Activated CD4-positive, alpha-beta memory T cell treated with anti-CD3 and anti-CD28 coated beads for 36 hours (primary cell): Measurements from ENCODE around the gene POGZ. TPM values are rescaled to one million over a fixed set of nuclear protein-coding genes. Genes with fewer than 3 reads are reported as not detected.
"Not testable (repeated sequence)": the region's sequence is repeated elsewhere in the genome, so short reads cannot be mapped to it uniquely, and the experiment has no call there.

Experiments
- CTCF ChIA-PET: fragments of 350-600 bp; sonication (Branson Sonifier 250); formaldehyde crosslinking; loops from one replicate; lab custom pipeline; 2021; ENCODE audit warnings: antibody characterized with exemption, inconsistent platforms; lab: Charles Lee
- POLR2A ChIA-PET: fragments of 350-600 bp; sonication (Branson Sonifier 250); formaldehyde crosslinking; loops from one replicate; lab custom pipeline; 2021; ENCODE audit warnings: antibody characterized with exemption; lab: Charles Lee
- DNase-seq: peaks from one replicate; pipeline ENCODE4 v3.0.0-alpha.2; 2020
- H3K27ac Mint-ChIP-seq: one replicate; pipeline ENCODE4 v1.8.0; 2021; ENCODE audit warnings: mixed read lengths
- H3K27me3 Mint-ChIP-seq: one replicate; pipeline ENCODE4 v1.8.0; 2021; ENCODE audit warnings: mixed read lengths
- H3K36me3 Mint-ChIP-seq: one replicate; pipeline ENCODE4 v1.8.0; 2021; ENCODE audit warnings: mixed read lengths
- H3K4me1 Mint-ChIP-seq: one replicate; pipeline ENCODE4 v1.8.0; 2021; ENCODE audit warnings: low read depth, mixed read lengths
- H3K4me3 Mint-ChIP-seq: one replicate; pipeline ENCODE4 v1.8.0; 2021; ENCODE audit warnings: mild to moderate bottlenecking, mixed read lengths
- H3K9me3 Mint-ChIP-seq: one replicate; pipeline ENCODE4 v1.8.0; 2021; ENCODE audit warnings: mixed read lengths
- intact Hi-C: fragments of 100-400 bp; cut with micrococcal nuclease; formaldehyde crosslinking; loops from one replicate; pipeline ENCODE4 v1.15.1; 2023
- total RNA-seq, 2 experiments: library from RNA; stranded (reverse); gene quantifications; one replicate each; pipeline ENCODE4 v1.2.3, GENCODE V29; 2021

Gene POGZ
- total RNA-seq, 2 experiments from 2014 or later: 73.7 to 76.3 TPM

DNA sequence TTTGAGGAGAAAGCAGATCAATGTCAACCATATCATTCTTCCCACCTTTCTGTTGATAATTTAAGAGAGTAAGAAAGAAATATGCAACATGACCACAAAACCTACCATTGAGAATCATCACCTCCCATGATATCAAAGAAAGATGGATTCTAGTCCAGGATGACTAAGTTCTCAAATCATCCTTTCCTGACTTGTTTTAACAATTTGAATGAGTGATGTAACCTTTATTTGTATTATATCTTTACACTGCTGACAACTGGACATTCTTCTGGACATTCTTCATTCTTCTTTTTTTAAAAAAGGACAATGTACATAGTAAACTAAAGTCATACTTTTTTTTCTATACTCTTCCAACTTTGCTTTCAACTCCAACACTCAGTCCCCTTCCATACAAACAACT is 50.4 kb downstream of the POGZ start:
- Mint-ChIP-seq H3K4me1 (peaks cover 3% of the 10 kb centered on the region), H3K27me3 (no peaks in the 10 kb centered on the region), H3K27ac (no peak overlapping the region), H3K36me3 (peaks cover 42% of the 10 kb centered on the region), H3K4me3 (no peak overlapping the region), H3K9me3 (no peaks in the 10 kb centered on the region)
- CTCF ChIA-PET: no interaction called here
- POLR2A ChIA-PET: no interaction called here
- DNase-seq: no peak
- intact Hi-C loops: no loop called here

DNA sequence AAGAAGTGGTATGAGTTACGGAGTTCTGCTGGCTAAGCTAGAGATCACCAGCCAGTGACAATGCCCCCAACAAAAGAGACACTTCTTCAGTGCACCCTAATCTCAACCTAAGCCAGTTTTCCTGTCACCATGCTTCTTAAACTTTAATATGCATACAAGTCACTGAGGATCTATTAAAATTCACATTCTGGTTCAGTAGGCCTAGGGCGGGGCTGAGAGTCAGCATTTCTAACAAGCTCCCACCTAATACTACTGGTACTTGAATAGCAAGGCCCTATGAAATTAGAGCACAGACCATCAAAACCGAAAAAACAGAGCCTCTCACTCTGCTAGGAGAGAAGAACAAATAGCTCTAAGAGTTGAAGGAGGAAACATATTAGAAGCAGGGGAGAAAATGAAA is 52.0 kb downstream of the POGZ start:
- intact Hi-C loops: no loop called here
- no peak for DNase-seq
- CTCF ChIA-PET: interaction anchor here (0.7 to 1.7 kb wide), 3 partner anchors 37 to 308 kb away, joined by 3 to 4 read pairs (median 3); no protein-coding TSS in a partner anchor
- POLR2A ChIA-PET: interaction anchor here (1.8 kb wide), 1 partner anchor 11 kb away, joined by 5 read pairs; no protein-coding TSS in a partner anchor
- H3K4me3 Mint-ChIP-seq: no peak overlapping the region
- no peaks in the 10 kb centered on the region for H3K27me3 Mint-ChIP-seq
- H3K9me3 Mint-ChIP-seq: no peaks in the 10 kb centered on the region
- peaks cover 6% of the 10 kb centered on the region for H3K4me1 Mint-ChIP-seq
- H3K27ac Mint-ChIP-seq: no peak overlapping the region
- H3K36me3 Mint-ChIP-seq: peaks cover 52% of the 10 kb centered on the region

DNA sequence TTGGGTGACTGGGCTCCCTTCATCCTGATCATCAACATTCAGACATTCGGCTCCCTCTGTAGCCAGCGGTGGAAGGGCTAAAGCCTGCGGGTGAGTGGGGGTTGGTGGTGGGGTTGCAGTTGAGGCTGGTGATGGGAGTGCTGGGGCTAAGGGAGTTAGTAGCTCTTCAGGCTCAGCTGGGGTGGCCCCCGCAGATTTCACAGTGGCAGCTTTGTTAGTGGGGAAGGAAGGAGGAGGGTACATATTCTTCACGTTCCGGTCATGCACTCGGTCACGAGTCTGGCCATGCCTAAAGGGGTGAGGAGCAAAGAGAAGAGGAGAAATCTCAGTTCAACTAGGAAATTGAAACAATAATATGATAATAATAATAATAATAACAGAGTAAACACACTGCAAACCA is 53.1 kb downstream of the POGZ start:
- Mint-ChIP-seq H3K4me3 (no peak overlapping the region), H3K27me3 (no peaks in the 10 kb centered on the region), H3K27ac (no peak overlapping the region), H3K36me3 (peaks cover 53% of the 10 kb centered on the region), H3K9me3 (no peaks in the 10 kb centered on the region), H3K4me1 (peaks cover 17% of the 10 kb centered on the region)
- CTCF ChIA-PET: interaction anchor here (1.7 kb wide), 1 partner anchor 38 kb away, joined by 4 read pairs; no protein-coding TSS in a partner anchor
- no peak for DNase-seq
- intact Hi-C loops: no loop called here
- POLR2A ChIA-PET: interaction anchor here (1.8 kb wide), 1 partner anchor 12 kb away, joined by 5 read pairs; no protein-coding TSS in a partner anchor

DNA sequence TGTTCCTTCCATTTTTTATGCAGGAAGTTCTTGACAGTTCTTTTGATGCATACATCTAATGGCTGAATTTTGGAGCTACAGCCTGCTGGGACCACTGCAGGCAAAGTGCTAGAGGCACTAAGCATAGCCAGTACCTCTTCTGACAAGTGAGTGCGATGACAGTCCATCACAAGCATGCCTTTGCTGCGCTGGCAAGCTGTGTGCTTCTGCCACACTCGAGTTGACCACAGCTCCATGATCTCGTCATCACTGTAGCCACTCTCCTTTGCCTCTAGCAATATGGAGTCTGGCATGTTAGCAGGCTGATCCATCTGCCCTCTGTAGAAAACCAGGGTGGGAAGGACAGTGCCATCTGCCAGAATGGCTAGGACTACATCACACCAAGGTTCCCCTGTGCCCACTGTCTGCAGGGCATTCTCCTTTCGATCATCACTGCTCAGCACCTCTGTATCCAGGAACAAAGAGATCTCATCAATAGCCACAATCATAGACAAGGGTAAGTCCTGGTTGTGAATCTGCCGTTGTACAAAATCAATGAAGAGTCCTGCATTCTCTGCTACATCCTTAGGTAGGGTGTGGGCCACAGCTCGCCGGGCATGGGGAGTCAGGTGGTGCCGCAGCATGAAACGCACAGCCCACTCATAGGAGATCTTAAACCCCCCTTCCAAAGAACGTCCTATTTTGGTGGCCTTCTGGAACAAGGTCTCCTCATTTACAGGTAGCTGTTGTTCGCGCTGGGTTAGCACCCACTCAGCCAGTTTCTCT is 53.9 kb downstream of the POGZ start:
- Mint-ChIP-seq H3K27me3 (no peaks in the 10 kb centered on the region), H3K9me3 (no peaks in the 10 kb centered on the region), H3K4me3 (no peak overlapping the region), H3K36me3 (peaks cover 55% of the 10 kb centered on the region), H3K27ac (no peak overlapping the region), H3K4me1 (peaks cover 25% of the 10 kb centered on the region)
- POLR2A ChIA-PET: interaction anchor here (0.6 to 1.8 kb wide), 2 partner anchors 11 to 13 kb away, joined by 4 to 5 read pairs; no protein-coding TSS in a partner anchor
- DNase-seq: no peak
- intact Hi-C loops: no loop called here
- CTCF ChIA-PET: interaction anchor here (1.0 to 1.9 kb wide), 4 partner anchors 10 to 64 kb away, joined by 3 to 9 read pairs (median 4); no protein-coding TSS in a partner anchor

DNA sequence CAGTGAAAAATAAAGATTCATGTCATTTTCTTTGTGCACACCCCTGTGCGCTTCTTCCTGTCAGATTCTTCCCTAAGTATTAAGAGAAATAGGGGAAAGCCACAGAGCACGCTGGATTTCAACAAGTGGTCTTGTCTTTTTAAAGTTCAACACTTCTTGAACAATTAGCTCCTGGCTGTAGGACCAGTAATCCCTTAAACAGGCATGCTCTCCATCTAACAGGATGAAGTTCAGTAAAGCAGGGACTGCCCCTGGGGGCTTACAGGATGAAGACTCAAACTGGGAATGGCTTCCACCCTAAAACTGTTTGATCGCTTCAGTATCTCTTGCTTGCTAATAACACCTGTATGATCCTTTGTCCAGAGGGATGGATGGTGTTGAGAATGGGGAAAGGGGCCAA is 55.7 kb downstream of the POGZ start:
- Mint-ChIP-seq H3K27ac (peak overlapping the region; percentile 47), H3K4me1 (peaks cover 29% of the 10 kb centered on the region), H3K27me3 (no peaks in the 10 kb centered on the region), H3K36me3 (peaks cover 51% of the 10 kb centered on the region), H3K4me3 (no peak overlapping the region), H3K9me3 (no peaks in the 10 kb centered on the region)
- intact Hi-C loops: no loop called here
- POLR2A ChIA-PET: no interaction called here
- CTCF ChIA-PET: interaction anchor here (0.6 to 2.3 kb wide), 2 partner anchors 102 to 103 kb away, joined by 4 to 10 read pairs; no protein-coding TSS in a partner anchor
- DNase-seq: no peak

DNA sequence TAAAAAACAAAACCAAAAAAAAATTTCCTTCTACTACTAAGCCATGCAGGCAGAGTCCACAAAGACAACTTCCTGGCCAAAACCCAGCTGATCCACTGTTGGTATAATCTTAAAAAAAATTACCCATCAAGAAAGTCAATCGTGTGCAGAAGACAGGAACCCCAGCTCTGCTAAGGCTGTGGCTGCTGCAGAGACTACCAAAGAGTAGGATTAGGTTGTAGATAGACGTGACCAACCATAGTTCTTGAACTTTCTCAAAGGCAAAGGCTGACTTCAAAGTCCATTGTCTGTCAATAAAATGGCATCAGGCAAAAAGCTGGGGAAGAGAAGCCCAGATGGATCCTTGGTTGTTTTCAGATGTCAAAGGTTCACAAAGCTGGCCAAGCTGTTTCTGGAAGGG is 56.5 kb downstream of the POGZ start:
- H3K4me3 Mint-ChIP-seq: no peak overlapping the region
- ChIA-PET CTCF (interaction anchor here (0.8 to 2.3 kb wide), 3 partner anchors 10 to 102 kb away, joined by 3 to 10 read pairs (median 3); no protein-coding TSS in a partner anchor), POLR2A (no interaction called here)
- no peaks in the 10 kb centered on the region for H3K9me3 Mint-ChIP-seq
- H3K27ac Mint-ChIP-seq: peak overlapping the region; percentile 6
- peaks cover 51% of the 10 kb centered on the region for H3K36me3 Mint-ChIP-seq
- intact Hi-C loops: no loop called here
- peaks cover 29% of the 10 kb centered on the region for H3K4me1 Mint-ChIP-seq
- no peaks in the 10 kb centered on the region for H3K27me3 Mint-ChIP-seq
- DNase-seq: no peak

DNA sequence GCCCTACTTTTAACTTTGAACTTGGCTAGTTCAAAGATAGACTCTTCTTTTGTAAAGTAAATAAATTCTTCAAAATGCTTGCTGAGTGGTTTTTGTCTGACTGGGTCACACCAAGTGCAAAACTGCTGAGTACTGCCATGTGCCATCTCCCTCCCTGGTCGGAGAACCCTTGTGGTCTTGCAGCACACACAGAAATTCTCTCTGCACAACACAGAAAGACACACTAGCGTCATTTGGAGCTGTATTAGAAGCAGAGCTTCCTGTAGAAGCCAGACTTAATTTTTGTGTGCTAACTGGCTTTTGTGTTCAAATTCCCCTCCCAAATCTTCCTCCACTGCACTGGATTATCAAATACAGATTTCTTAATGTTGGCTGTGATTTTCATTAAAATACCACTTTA is 57.4 kb downstream of the POGZ start:
- peak overlapping the region; percentile 95 for H3K27ac Mint-ChIP-seq
- ChIA-PET POLR2A (no interaction called here), CTCF (interaction anchor here (0.8 to 2.3 kb wide), 4 partner anchors 11 to 101 kb away, joined by 3 to 10 read pairs (median 3); no protein-coding TSS in a partner anchor)
- peak overlapping the region; percentile 13 for H3K4me3 Mint-ChIP-seq
- no peaks in the 10 kb centered on the region for H3K9me3 Mint-ChIP-seq
- intact Hi-C loops: no loop called here
- no peaks in the 10 kb centered on the region for H3K27me3 Mint-ChIP-seq
- H3K4me1 Mint-ChIP-seq: peaks cover 29% of the 10 kb centered on the region
- peaks cover 45% of the 10 kb centered on the region for H3K36me3 Mint-ChIP-seq
- no peak for DNase-seq

DNA sequence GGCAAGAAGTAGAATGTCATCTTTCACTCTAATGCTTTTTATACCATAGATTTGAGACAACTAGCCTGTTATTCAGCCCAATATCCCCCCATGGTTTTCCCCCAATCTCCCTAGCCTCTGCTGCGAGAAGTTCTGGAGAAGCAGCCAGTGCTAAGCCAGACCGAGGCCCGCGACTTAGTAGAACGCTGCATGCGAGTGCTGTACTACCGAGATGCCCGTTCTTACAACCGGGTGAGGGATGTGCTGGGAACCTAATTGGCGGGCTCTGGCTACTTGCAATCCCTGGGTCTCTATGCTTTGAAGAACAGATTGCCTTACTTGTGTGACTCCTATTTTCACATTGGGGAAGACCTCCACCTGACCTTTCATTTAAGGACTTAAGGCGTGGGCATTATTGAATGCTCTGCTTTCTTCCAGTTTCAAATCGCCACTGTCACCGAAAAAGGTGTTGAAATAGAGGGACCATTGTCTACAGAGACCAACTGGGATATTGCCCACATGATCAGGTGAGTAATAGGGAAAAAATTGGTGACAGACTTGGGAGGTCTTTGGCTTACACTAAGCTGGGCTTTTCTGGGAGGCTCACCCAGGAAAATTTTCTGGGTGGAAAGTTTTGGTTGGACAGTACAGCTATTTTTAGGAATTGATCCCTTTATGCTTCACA is 58.0 kb downstream of the POGZ start:
- ChIA-PET CTCF (interaction anchor here (0.7 to 2.3 kb wide), 4 partner anchors 60 to 100 kb away, joined by 3 to 11 read pairs (median 7); no protein-coding TSS in a partner anchor), POLR2A (interaction anchor here (1.3 kb wide), 1 partner anchor 61 kb away, joined by 3 read pairs; no protein-coding TSS in a partner anchor)
- H3K9me3 Mint-ChIP-seq: no peaks in the 10 kb centered on the region
- DNase-seq: no peak
- intact Hi-C loops: no loop called here
- peaks cover 43% of the 10 kb centered on the region for H3K36me3 Mint-ChIP-seq
- H3K27ac Mint-ChIP-seq: peak overlapping the region; percentile 95
- H3K4me1 Mint-ChIP-seq: peaks cover 29% of the 10 kb centered on the region
- H3K4me3 Mint-ChIP-seq: peak overlapping the region; percentile 88
- H3K27me3 Mint-ChIP-seq: no peaks in the 10 kb centered on the region

DNA sequence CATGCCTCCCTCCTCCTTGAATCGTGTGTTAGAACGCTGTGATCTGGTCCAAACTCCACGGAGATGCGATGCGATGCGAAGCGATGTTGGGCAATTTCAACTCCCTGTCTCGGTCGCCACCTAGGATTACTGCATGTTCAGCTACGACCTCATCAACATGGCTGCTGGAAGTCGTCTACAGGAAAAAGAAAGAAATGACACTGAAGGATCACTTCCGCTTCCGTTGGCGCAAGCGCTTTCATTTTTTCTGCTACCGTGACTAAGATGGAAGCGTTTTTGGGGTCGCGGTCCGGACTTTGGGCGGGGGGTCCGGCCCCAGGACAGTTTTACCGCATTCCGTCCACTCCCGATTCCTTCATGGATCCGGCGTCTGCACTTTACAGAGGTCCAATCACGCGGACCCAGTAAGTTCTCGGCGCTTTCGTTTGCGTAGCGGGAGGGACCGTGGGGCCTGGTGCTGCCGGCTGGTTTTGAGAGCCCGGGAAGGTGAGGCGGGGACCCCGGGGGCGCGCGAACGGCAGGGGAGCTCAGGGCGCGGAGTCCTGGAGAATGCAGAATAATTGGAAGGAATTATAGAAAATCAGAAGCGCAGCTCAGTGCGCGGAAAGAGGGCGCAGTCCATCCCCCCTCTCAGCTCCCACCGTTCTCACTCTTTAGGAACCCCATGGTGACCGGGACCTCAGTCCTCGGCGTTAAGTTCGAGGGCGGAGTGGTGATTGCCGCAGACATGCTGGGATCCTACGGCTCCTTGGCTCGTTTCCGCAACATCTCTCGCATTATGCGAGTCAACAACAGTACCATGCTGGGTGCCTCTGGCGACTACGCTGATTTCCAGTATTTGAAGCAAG is 59.7 kb downstream of the POGZ start, which contains the start of gene PSMB4:
TSS of gene PSMB4 (plus strand) at position 250 of the 848 bp plus-strand sequence. CDS start at position 265, 15 bp downstream.
- H3K4me1 Mint-ChIP-seq: peaks cover 26% of the 10 kb centered on the region
- H3K4me3 Mint-ChIP-seq: peak within 1 kb of the TSS; percentile 88
- peaks cover 33% of the 10 kb centered on the region for H3K36me3 Mint-ChIP-seq
- H3K9me3 Mint-ChIP-seq: no peaks in the 10 kb centered on the region
- ChIA-PET POLR2A (interaction anchor here (0.6 to 2.3 kb wide), 7 partner anchors 55 to 220 kb away, joined by 3 to 17 read pairs (median 3); partner anchors contain the start of genes PI4KB and ZNF687), CTCF (interaction anchor here (0.8 to 2.2 kb wide), 6 partner anchors 58 to 217 kb away, joined by 3 to 11 read pairs (median 4); partner anchors contain the start of gene PI4KB)
- H3K27me3 Mint-ChIP-seq: no peaks in the 10 kb centered on the region
- peak within 1 kb of the TSS; percentile 95 for H3K27ac Mint-ChIP-seq
- peak; percentile 89 for DNase-seq
- intact Hi-C loops: loop anchor here (1.0 to 5.0 kb wide), 4 partner anchors 52 to 202 kb away; partner anchors contain the start of genes PIP5K1A and RFX5

DNA sequence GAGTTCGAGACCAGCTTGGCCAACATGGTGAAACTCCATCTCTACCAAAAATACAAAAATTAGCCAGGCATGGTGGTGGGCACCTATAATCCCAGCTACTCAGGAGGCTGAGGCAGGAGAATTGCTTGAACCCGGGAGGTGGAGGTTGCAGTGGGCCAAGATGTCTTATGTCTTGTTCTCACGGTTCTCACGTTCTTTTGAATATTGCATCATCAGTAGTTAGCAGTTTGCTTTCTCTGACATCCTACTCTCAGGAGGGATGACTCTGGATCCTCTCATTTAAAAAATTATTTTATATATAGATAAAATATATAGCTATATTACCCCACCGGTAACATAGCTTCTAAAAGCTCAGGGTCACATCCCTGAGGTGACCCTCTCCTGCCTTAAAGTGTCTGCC is 63.0 kb downstream of the POGZ start:
- DNase-seq, H3K27me3 Mint-ChIP-seq, H3K9me3 Mint-ChIP-seq, H3K4me3 Mint-ChIP-seq, POLR2A ChIA-PET, H3K27ac Mint-ChIP-seq: not testable (repeated sequence)
- intact Hi-C loops: loop anchor here (5.0 kb wide), 1 partner anchor 199 kb away; the partner anchor contains the start of gene PIP5K1A
- peaks cover 15% of the 10 kb centered on the region for H3K36me3 Mint-ChIP-seq
- CTCF ChIA-PET: interaction anchor here (3.3 kb wide), 1 partner anchor 9 kb away, joined by 9 read pairs; no protein-coding TSS in a partner anchor
- peaks cover 14% of the 10 kb centered on the region for H3K4me1 Mint-ChIP-seq

DNA sequence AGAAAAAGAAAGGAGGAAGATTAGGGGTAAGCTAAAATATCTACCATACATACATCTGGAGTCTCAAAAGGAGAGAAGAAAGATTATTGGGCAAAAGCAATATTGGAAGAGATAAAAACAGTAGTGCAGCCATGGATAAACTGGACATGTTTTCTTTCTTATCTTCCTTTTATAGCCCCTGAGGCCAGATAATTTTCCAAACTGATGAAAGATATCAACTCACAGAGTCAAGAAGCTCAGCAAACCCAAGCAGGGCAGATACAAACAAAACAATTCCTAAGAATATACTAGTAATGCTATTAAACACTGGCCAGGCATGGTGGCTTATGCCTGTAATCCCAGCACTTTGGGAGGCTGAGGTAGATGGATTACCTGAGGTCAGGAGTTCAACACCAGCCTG is 65.7 kb downstream of the POGZ start:
- no peak overlapping the region for H3K27ac Mint-ChIP-seq
- no peaks in the 10 kb centered on the region for H3K36me3 Mint-ChIP-seq
- DNase-seq: no peak
- ChIA-PET POLR2A (interaction anchor here (0.6 kb wide), 1 partner anchor 878 kb away, joined by 3 read pairs; the partner anchor contains the start of gene FALEC), CTCF (interaction anchor here (0.8 to 3.3 kb wide), 2 partner anchors 11 to 54 kb away, joined by 3 to 9 read pairs; no protein-coding TSS in a partner anchor)
- no peaks in the 10 kb centered on the region for H3K4me1 Mint-ChIP-seq
- no peaks in the 10 kb centered on the region for H3K27me3 Mint-ChIP-seq
- intact Hi-C loops: no loop called here
- H3K9me3 Mint-ChIP-seq: no peaks in the 10 kb centered on the region
- H3K4me3 Mint-ChIP-seq: no peak overlapping the region
